Measurements from ENCODE around the gene MAP3K9.

MAP3K9 gene

GRCh38 chr14:70836946-70837345 lies 27.6 kb upstream of the MAP3K9 start:
- no peak overlapping the region for H3K27ac ChIP-seq (ENCODE audit: low read depth, low read length)
- H3K9ac ChIP-seq (ENCODE audit: low read length): no peak overlapping the region
- H3K4me3 ChIP-seq (ENCODE audit: low read depth, low read length): no peak overlapping the region
- H3K36me3 ChIP-seq (ENCODE audit: control insufficient read depth, insufficient read depth, low read length): no peaks in the 10 kb centered on the region
- H3K4me1 ChIP-seq (ENCODE audit: control insufficient read depth, insufficient read depth, low read length): no peaks in the 10 kb centered on the region
- H3K27me3 ChIP-seq (ENCODE audit: control insufficient read depth, insufficient read depth, low read length): no peaks in the 10 kb centered on the region
- peaks cover 12% of the 10 kb centered on the region for H3K9me3 ChIP-seq (ENCODE audit: control insufficient read depth, insufficient read depth, low read depth, low read length)

GRCh38 chr14:70833884-70834283 lies 24.6 kb upstream of the MAP3K9 start:
- Histone ChIP-seq H3K4me1 (ENCODE audit: control insufficient read depth, insufficient read depth, low read length) (no peaks in the 10 kb centered on the region), H3K36me3 (ENCODE audit: control insufficient read depth, insufficient read depth, low read length) (no peaks in the 10 kb centered on the region), H3K9ac (ENCODE audit: low read length) (no peak overlapping the region)

GRCh38 chr14:70832561-70833305 lies 23.4 kb upstream of the MAP3K9 start:
- H3K9ac ChIP-seq (ENCODE audit: low read length): no peak overlapping the region
- no peaks in the 10 kb centered on the region for H3K27me3 ChIP-seq (ENCODE audit: control insufficient read depth, insufficient read depth, low read length)
- no peaks in the 10 kb centered on the region for H3K4me1 ChIP-seq (ENCODE audit: control insufficient read depth, insufficient read depth, low read length)
- H3K4me3 ChIP-seq (ENCODE audit: low read depth, low read length): no peak overlapping the region
- H3K9me3 ChIP-seq (ENCODE audit: control insufficient read depth, insufficient read depth, low read depth, low read length): peaks cover 12% of the 10 kb centered on the region
- no peak overlapping the region for H3K27ac ChIP-seq (ENCODE audit: low read depth, low read length)
- H3K36me3 ChIP-seq (ENCODE audit: control insufficient read depth, insufficient read depth, low read length): no peaks in the 10 kb centered on the region

More at GRCh38 chr14:70833884-70834283, 24.6 kb upstream of the MAP3K9 start:
- no peak overlapping the region for H3K27ac ChIP-seq (ENCODE audit: low read depth, low read length)
- peaks cover 12% of the 10 kb centered on the region for H3K9me3 ChIP-seq (ENCODE audit: control insufficient read depth, insufficient read depth, low read depth, low read length)
- no peaks in the 10 kb centered on the region for H3K27me3 ChIP-seq (ENCODE audit: control insufficient read depth, insufficient read depth, low read length)
- no peak overlapping the region for H3K4me3 ChIP-seq (ENCODE audit: low read depth, low read length)

- no peak overlapping the region for H3K4me3 ChIP-seq (ENCODE audit: low read depth, low read length)
- H3K27me3 ChIP-seq (ENCODE audit: control insufficient read depth, insufficient read depth, low read length): no peaks in the 10 kb centered on the region
- H3K36me3 ChIP-seq (ENCODE audit: control insufficient read depth, insufficient read depth, low read length): no peaks in the 10 kb centered on the region
- peaks cover 7% of the 10 kb centered on the region for H3K9me3 ChIP-seq (ENCODE audit: control insufficient read depth, insufficient read depth, low read depth, low read length)
- H3K4me1 ChIP-seq (ENCODE audit: control insufficient read depth, insufficient read depth, low read length): no peaks in the 10 kb centered on the region
- no peak overlapping the region for H3K27ac ChIP-seq (ENCODE audit: low read depth, low read length)
- H3K9ac ChIP-seq (ENCODE audit: low read length): no peak overlapping the region
Observed at GRCh38 chr14:70830998-70831781, 21.9 kb upstream of the MAP3K9 start.

- no peak overlapping the region for H3K27ac ChIP-seq (ENCODE audit: low read depth, low read length)
- no peak overlapping the region for H3K4me3 ChIP-seq (ENCODE audit: low read depth, low read length)
- no peak overlapping the region for H3K9ac ChIP-seq (ENCODE audit: low read length)
- no peaks in the 10 kb centered on the region for H3K9me3 ChIP-seq (ENCODE audit: control insufficient read depth, insufficient read depth, low read depth, low read length)
- no peaks in the 10 kb centered on the region for H3K36me3 ChIP-seq (ENCODE audit: control insufficient read depth, insufficient read depth, low read length)
- peaks cover 3% of the 10 kb centered on the region for H3K4me1 ChIP-seq (ENCODE audit: control insufficient read depth, insufficient read depth, low read length)
- H3K27me3 ChIP-seq (ENCODE audit: control insufficient read depth, insufficient read depth, low read length): peaks cover 17% of the 10 kb centered on the region
Observed at GRCh38 chr14:70828188-70828587, 18.9 kb upstream of the MAP3K9 start.

GRCh38 chr14:70827752-70828151 lies 18.4 kb upstream of the MAP3K9 start:
- peaks cover 19% of the 10 kb centered on the region for H3K27me3 ChIP-seq (ENCODE audit: control insufficient read depth, insufficient read depth, low read length)
- no peak overlapping the region for H3K4me3 ChIP-seq (ENCODE audit: low read depth, low read length)

GRCh38 chr14:70827347-70827746 lies 18.0 kb upstream of the MAP3K9 start:
- H3K9me3 ChIP-seq (ENCODE audit: control insufficient read depth, insufficient read depth, low read depth, low read length): no peaks in the 10 kb centered on the region
- H3K27ac ChIP-seq (ENCODE audit: low read depth, low read length): no peak overlapping the region
- H3K9ac ChIP-seq (ENCODE audit: low read length): no peak overlapping the region
- H3K36me3 ChIP-seq (ENCODE audit: control insufficient read depth, insufficient read depth, low read length): no peaks in the 10 kb centered on the region
- H3K27me3 ChIP-seq (ENCODE audit: control insufficient read depth, insufficient read depth, low read length): peaks cover 19% of the 10 kb centered on the region
- H3K4me1 ChIP-seq (ENCODE audit: control insufficient read depth, insufficient read depth, low read length): peaks cover 7% of the 10 kb centered on the region
- no peak overlapping the region for H3K4me3 ChIP-seq (ENCODE audit: low read depth, low read length)

More at GRCh38 chr14:70827752-70828151, 18.4 kb upstream of the MAP3K9 start:
- H3K9ac ChIP-seq (ENCODE audit: low read length): no peak overlapping the region
- no peaks in the 10 kb centered on the region for H3K36me3 ChIP-seq (ENCODE audit: control insufficient read depth, insufficient read depth, low read length)
- H3K4me1 ChIP-seq (ENCODE audit: control insufficient read depth, insufficient read depth, low read length): peaks cover 7% of the 10 kb centered on the region
- H3K9me3 ChIP-seq (ENCODE audit: control insufficient read depth, insufficient read depth, low read depth, low read length): no peaks in the 10 kb centered on the region
- no peak overlapping the region for H3K27ac ChIP-seq (ENCODE audit: low read depth, low read length)

- Histone ChIP-seq H3K4me3 (ENCODE audit: low read depth, low read length) (peak overlapping the region; percentile 99), H3K9ac (ENCODE audit: low read length) (no peak overlapping the region), H3K4me1 (ENCODE audit: control insufficient read depth, insufficient read depth, low read length) (peaks cover 7% of the 10 kb centered on the region)
Observed at GRCh38 chr14:70823281-70823680, 14.0 kb upstream of the MAP3K9 start.

GRCh38 chr14:70822530-70823185 lies 13.3 kb upstream of the MAP3K9 start:
- Histone ChIP-seq H3K4me3 (ENCODE audit: low read depth, low read length) (peak overlapping the region; percentile 99), H3K9ac (ENCODE audit: low read length) (peak overlapping the region; percentile 68), H3K9me3 (ENCODE audit: control insufficient read depth, insufficient read depth, low read depth, low read length) (no peaks in the 10 kb centered on the region), H3K27me3 (ENCODE audit: control insufficient read depth, insufficient read depth, low read length) (peaks cover 51% of the 10 kb centered on the region), H3K4me1 (ENCODE audit: control insufficient read depth, insufficient read depth, low read length) (peaks cover 7% of the 10 kb centered on the region), H3K36me3 (ENCODE audit: control insufficient read depth, insufficient read depth, low read length) (no peaks in the 10 kb centered on the region), H3K27ac (ENCODE audit: low read depth, low read length) (no peak overlapping the region)

More at GRCh38 chr14:70823281-70823680, 14.0 kb upstream of the MAP3K9 start:
- H3K27me3 ChIP-seq (ENCODE audit: control insufficient read depth, insufficient read depth, low read length): peaks cover 51% of the 10 kb centered on the region
- H3K36me3 ChIP-seq (ENCODE audit: control insufficient read depth, insufficient read depth, low read length): no peaks in the 10 kb centered on the region
- H3K9me3 ChIP-seq (ENCODE audit: control insufficient read depth, insufficient read depth, low read depth, low read length): no peaks in the 10 kb centered on the region
- no peak overlapping the region for H3K27ac ChIP-seq (ENCODE audit: low read depth, low read length)

- Histone ChIP-seq H3K9ac (ENCODE audit: low read length) (peak overlapping the region; percentile 68), H3K27ac (ENCODE audit: low read depth, low read length) (no peak overlapping the region)
Observed at GRCh38 chr14:70821584-70822529, 12.5 kb upstream of the MAP3K9 start.

More at GRCh38 chr14:70821584-70822529, 12.5 kb upstream of the MAP3K9 start:
- Histone ChIP-seq H3K4me3 (ENCODE audit: low read depth, low read length) (peak overlapping the region; percentile 99), H3K9me3 (ENCODE audit: control insufficient read depth, insufficient read depth, low read depth, low read length) (no peaks in the 10 kb centered on the region), H3K4me1 (ENCODE audit: control insufficient read depth, insufficient read depth, low read length) (peaks cover 9% of the 10 kb centered on the region), H3K27me3 (ENCODE audit: control insufficient read depth, insufficient read depth, low read length) (peaks cover 51% of the 10 kb centered on the region), H3K36me3 (ENCODE audit: control insufficient read depth, insufficient read depth, low read length) (no peaks in the 10 kb centered on the region)
